Measurements from ENCODE around the gene TMEM14C.

DNA sequence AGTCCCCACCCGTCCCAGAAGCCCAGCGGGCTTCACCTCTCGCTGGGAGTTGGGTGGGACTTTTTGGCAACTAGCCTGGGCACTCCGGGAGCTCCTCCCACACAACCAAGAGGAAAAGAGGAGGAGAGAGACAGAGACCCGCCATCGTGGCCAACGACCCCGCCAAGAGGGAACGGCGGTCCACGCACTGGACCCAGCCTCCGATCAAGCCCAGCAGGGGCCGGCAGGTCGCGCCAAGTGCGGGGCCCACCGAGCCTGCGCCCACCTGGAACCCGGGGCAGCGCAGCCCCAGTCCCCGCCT lies 3.0 kb upstream of the TMEM14C start:
- TF ChIP-seq, protein P1, sequence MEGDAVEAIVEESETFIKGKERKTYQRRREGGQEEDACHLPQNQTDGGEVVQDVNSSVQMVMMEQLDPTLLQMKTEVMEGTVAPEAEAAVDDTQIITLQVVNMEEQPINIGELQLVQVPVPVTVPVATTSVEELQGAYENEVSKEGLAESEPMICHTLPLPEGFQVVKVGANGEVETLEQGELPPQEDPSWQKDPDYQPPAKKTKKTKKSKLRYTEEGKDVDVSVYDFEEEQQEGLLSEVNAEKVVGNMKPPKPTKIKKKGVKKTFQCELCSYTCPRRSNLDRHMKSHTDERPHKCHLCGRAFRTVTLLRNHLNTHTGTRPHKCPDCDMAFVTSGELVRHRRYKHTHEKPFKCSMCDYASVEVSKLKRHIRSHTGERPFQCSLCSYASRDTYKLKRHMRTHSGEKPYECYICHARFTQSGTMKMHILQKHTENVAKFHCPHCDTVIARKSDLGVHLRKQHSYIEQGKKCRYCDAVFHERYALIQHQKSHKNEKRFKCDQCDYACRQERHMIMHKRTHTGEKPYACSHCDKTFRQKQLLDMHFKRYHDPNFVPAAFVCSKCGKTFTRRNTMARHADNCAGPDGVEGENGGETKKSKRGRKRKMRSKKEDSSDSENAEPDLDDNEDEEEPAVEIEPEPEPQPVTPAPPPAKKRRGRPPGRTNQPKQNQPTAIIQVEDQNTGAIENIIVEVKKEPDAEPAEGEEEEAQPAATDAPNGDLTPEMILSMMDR (IDR thresholded peaks at IDR 0.05) = no peak
- TF ChIP-seq POLR2A (IDR thresholded peaks at IDR 0.05) = no peak
- no peak for TF ChIP-seq EP300 (IDR thresholded peaks at IDR 0.05)

Measured in tibial nerve (tissue), 4 donors.